ENCODE data around the gene ZNF75A.

DNA sequence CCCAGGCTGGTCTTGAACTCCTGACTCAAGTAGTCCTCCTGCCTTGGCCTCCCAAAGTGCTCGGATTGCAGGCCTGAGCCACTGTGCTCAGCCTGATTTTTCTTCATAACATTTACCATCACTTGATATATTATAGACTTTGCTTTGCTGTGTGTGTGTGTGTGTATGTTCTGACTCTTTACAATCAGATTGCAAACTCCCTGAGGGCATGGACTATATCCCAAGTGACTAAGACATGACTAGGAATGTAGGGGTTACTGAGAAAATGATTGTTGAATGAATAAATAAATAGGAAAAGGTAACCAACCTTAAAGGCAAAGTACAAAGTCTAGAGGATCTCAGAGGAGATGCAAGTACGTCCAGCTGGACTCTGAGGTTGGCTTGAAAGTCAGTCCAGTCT lies 40.7 kb downstream of the ZNF75A start:
- TF ChIP-seq CTCF (IDR thresholded peaks at IDR 0.05; ENCODE audit: low read depth, low read length, poor library complexity, severe bottlenecking): no peak
- TF ChIP-seq EZH2phosphoT487 (IDR thresholded peaks at IDR 0.05; ENCODE audit: borderline replicate concordance, low read length): no peak
